TTC549 (cell line): ENCODE data around the gene SMC4.

ENCODE experiments used
- FAIRE-seq: peaks from 2 replicates; lab custom pipeline; 2012; peaks lifted over from hg19 to GRCh38; lab: Jason Lieb, UNC

SMC4 gene

DNA sequence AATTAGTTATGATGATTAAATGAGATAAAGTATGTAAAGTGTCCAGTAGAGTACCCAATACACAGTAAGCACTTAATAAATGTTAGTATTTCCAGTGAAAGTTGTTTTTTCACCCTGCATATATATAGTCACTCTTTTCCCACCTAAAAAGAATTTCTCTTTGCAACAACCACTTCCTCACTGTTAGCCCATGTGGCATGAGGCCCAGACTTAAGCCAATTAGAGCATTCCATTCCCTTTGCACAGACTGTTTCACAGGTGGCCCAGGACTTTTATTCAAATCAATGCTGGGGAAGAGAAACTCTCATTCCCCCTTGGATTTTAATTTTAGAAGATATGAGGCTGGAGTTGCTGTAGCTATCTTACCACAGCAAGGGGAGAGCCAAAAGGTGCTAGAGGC is 4.2 kb upstream of the SMC4 start:
- FAIRE-seq: no peak

DNA sequence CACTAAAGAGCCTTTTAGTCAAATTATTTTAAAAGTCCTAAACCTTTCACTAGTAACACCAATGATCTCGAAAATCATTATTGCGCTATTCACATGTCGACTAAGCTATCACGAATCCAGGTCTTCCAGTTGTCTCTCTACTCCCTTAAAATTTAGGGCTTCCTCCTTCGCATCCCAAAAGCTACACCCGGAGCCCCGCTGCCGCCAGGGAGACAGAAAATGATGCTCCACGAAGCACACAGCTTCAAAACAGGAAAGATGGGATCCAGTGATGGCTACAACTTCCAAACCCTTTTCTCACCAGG is 678 bp upstream of the SMC4 start:
- FAIRE-seq: no peak

DNA sequence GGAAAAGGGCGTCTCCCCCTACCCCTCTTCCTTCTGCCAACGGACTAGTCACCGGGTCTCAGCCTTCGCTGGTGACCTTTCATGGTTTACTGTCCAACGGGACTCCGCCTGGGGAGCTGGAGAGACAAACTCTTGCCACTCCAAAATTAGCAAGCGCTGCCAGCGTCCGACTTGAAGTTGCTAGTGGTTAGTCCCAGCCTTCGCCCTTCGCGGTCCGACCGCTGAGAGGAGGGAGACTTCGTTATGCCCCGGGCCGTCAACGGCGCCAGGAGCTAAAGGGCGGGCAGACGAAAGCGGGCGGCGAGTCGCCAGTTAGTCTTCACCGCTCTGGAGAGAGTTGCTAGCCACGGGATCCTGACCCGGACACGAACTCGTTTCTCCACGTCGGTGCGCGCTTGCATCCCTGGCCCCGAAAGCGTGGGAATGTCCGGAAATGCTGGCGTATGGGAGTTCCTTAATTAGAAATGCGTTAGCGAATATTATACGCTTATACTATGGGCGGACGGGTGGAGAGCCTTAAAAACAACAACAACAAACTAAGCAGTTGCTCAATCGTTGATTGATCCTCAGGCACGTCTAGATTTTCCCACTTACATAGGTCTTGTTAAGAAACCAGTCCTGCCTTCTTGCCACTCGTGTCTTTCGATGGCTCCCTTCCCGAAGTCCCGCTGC is 716 bp downstream of the SMC4 start:
- no peak for FAIRE-seq

DNA sequence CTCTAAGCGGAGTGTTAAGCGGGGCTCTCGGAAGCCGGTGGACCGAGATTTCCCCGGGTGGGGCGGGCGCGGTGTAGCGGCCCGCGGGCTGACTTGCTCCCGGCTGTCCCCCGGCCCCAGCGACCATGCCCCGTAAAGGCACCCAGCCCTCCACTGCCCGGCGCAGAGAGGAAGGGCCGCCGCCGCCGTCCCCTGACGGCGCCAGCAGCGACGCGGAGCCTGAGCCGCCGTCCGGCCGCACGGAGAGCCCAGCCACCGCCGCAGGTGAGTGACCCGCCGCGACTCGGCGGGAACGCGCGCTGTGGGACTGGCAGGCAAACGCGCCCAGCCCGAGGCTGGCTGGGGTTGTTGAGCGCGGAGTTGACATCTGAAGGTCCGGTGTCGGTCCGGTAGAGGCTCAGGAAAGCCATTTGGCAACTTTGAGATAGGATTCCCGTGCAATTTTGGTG is 1.3 kb downstream of the SMC4 start:
- no peak for FAIRE-seq

DNA sequence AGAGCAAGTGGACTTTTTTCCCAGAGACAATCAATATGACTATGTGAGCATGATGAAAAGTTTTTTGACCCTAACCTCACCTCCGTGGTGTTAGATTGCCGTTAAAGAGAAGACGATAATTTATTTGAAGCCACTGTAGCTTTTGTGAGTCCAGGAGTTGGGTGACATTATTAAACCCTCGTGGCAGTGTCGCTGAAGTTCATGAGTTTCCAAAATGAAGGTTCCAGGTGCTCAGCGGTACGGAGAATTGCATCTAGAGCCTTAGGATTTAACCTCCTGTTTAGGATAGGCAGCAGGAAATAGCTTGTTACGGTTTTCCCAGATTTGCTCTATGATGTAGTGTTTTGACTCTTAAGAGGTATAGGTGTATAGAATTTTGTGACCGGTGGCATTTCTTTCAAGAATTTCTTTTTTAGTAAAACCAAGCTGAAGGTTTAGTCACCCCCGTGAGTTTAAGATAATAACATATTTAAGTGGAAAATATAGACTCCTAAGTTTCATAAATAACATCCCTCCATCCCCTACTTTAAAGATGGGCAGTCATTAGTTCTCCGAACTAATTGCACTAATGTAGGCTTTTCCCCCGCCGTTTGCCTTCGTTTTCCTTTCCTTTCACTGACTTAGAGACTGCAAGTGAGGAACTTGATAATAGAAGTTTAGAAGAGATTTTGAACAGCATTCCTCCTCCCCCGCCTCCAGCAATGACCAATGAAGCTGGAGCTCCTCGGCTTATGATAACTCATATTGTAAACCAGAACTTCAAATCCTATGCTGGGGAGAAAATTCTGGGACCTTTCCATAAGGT is 2.0 kb downstream of the SMC4 start:
- FAIRE-seq: no peak

DNA sequence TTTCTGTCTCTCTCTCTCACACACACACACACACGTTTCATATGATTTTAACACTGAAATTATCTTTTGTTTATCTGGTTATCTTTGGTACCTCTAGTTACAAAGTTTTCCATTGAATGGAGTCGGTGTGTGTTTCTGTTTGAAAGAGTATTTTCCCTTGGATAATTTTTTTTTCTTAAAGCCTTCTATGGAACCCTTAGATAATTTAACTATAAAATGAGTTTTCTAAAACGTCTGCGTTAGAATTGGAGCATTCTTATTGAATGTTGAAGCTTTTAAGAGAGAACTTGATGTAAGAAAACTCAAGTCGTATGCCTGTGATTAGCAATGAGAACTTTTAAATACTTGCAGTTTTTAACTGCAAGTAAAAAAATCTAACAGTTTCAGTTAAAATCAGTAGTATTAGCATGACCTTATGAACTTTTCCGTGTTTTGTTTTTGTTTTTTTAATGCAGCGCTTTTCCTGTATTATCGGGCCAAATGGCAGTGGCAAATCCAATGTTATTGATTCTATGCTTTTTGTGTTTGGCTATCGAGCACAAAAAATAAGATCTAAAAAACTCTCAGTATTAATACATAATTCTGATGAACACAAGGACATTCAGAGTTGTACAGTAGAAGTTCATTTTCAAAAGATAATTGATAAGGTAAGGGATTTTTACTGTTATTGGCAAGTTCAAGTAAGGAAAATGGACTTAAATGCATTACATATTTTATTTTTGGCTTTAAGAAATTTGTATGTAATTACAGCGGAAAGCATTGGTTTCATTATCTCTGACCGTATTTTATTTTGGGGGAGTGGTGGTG is 3.0 kb downstream of the SMC4 start:
- FAIRE-seq: no peak

DNA sequence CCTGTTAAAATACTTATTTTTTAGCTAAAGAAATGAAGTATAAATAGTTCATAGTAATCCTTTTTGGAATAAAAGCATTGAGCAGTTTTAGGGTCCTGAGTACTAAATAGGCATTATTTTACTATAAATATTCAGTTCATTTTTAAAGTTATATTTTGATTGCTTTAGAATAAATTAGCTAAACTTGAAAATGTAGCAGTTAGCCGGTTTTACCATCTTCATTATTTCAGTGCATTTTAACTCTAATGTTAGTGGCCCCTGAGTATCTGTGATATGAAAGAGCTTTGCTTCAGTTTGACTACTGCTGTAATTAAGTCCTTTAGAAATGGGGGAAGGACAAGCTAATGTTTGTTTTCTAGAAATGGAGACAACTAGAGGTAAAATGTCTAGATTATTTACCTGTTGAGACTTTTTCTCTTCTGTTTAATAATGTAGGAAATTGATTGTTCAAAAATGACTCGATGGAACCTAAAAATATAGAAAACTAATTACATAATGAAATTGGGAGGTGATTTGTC is 3.6 kb downstream of the SMC4 start:
- FAIRE-seq: no peak

DNA sequence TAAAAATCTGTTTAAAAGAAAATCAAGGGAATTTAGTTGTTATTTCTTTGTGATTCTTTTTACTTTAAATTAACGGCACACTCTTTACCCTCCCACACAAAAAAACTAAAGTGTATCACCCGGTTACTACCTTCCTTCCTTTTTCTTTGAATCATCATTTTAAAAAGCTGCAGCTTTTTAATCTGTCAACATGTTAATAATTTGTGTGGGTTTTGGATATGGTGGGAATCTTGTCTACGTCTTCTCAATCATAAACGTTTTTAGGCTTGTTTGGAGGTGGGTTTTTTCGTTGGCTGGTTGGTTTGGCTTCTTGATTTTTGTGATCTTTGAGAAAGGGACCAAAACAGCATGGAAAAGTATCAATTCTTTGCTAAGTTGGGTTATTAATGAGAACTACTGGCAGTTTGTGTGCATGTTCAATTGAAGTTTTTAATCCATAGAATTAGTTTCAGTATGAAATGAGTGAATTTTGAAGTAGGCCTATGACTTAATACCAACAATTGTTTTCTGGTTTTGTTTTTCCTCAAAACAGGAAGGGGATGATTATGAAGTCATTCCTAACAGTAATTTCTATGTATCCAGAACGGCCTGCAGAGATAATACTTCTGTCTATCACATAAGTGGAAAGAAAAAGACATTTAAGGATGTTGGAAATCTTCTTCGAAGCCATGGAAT is 4.5 kb downstream of the SMC4 start:
- FAIRE-seq: no peak

DNA sequence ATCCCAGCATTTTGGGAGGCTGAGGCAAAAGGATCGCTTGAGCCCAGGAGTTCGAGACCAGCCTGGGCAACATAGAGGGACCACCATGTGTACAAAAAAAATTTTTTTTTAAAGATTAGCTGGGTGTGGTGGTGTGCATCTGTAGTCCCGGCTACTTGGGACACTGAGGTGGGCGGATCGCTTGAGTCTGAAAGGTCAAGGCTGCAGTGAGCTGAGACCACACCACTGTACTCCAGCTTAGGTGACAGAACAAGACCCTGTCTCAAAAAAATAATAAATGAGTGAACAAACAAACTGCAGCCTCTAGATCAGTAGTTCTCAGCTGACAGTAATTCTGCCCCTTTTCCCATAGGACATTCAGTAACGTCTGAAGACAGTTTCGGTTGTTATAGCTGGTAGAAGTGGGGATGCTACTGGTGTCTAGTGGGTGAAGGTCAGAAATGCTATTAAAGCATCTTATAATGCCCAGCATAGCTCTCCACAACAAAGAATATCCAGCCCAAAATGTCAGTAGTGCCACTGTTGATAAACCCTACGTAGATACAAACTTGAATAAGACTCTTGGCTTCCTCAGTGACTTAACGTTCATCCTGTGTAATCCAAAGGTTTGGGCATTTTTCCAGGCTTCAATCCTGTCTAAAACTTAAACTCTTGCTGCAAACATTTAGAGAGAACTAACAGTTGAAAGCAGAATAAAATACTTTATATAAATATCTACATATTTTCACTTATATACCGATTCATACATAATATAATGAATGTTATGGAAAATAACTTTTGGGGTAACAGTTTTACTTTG is 10.6 kb downstream of the SMC4 start:
- no peak for FAIRE-seq

DNA sequence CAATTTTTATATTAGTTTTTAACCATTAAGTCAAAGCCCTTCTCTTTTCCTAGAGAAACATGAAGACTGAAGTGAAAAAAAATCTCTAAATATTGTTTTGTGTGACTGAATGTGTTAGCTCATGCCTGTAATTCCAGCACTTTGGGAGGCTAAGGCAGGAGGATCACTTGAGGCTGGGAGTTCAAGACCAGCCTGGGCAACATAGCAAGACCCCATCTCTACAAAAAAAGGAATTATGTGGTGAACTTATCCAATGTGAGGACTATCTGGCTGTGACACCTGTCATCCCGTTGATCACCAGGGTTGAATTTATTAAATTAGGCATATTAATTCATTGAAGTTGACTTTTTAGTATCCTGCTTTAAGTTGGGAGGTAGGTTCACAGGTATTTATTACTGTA is 13.0 kb downstream of the SMC4 start:
- FAIRE-seq: no peak

DNA sequence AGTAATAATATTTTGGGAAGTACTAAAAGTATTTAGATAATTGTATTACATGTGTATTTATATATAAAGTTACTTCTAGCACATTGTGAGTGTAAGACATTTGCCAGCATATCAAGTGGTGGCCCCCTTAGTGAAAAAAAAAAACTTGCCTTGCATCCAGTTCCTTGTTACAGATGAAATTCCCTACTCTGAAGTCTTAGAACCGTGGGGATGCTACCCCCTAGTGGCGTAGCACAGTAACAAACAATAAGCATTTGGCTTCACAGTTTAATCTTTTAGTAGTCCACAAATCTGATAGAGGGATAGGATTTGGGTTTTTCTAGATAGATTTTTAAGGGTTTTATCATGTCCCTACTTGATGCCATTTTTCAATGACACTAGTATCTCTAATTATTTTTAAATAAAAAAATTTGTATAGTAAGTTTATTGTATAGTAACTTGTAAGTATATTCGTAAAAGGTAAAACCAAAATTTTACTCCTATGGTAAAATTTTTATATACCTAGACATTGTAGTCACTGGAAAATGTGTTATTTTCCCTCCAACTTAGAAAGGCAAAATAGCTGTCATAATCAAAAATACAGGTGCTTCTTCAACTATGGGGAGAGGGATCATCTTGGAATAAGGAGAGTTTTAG is 14.3 kb downstream of the SMC4 start:
- peak; percentile 78 for FAIRE-seq

DNA sequence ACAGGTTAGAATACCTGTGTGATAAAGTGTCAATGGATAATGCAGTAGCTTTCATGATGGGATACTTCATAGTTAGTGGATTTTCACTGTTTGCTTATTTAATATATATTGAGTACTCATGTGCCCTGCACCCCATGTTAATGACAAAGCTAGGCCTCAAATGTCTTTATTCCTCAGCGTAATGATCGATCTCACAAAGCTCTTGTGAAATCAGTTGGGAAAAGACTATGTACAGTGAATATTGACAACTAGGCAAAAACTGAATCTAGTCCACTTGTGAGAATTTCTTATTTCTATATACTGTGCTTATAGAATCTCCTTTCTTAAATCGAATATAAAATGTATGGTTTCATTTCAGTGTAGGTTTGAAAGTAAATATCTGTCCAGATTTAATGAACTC is 17.9 kb downstream of the SMC4 start:
- FAIRE-seq: no peak

DNA sequence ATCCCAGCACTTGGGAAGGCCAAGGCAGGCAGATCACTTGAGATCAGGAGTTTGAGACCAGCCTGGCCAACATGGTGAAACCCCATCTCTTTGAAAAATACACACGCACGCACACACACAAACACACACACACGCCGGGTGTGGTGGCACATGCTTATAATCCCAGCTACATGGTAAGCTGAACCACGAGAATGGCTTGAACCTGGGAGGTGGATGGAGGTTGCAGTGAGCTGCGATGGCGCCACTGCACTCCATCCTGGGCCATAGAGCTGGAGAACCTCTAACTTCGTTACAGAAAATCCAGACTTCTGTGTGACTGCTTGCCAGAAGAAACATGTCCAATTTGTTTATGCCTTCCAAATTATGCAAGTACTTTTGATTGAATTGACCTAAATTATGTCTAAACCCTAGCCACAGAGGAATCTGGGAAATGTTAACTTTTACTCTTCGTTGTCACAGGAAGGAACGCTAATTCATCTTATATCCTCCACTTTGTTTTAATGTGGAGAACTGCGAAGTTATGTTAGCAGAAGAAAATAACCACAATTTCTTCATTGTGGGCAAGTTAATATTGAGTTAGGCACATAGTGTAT is 28.5 kb downstream of the SMC4 start:
- FAIRE-seq: no peak

DNA sequence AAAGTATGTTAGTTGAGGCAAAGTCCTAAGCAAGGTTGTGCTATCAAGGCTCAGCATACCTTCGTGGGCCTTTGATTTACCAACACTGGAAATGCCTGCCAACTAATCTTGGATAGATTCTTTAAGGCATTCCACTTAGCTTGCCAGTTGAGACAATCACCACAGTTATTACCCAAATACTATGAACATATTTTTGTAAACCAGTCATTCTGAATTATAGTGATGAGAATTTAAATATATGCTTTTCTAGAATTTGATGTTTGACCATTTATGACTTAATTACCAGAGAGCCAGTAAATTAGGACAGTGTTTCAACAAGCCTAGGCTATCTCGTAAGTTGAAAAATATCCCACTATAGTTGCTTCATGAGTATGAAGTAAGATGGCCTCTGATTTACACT is 34.6 kb downstream of the SMC4 start:
- FAIRE-seq: no peak

DNA sequence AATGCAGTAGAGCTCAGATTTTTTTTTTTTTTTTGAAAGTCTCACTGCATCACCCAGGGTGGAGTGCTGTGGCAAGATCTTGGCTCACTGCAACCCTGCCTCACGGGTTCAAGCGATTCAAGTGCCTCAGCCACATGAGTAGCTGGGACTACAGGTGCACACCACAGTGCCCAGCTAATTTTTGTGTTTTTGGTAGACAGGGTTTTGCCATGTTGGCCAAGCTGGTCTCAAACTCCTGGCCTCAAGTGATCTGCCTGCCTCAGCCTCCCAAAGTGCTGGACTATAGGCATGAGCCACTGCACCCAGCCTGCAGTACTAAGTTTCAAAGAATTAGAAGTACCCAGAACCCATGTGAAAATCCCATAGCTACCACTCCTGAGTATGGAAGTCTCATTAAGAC is 35.6 kb downstream of the SMC4 start:
- FAIRE-seq: no peak

DNA sequence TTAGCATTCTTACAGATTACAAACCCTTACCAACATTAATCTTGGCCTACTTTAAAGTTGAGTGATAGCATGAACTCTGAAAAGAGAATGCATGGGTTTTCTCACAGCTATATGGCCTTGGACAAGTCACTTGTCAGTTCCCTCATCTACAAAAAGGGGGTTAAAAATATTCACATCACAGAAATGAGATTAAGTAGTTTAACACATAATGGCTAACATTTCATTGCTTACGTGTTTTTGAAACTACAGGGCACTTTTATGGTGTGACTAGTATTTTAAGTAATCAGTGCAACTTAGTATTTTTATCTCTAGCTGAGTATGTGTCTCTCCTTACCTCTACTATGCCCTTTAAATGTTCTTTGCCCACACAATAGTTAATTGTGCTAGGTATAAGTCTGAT is 36.3 kb downstream of the SMC4 start:
- no peak for FAIRE-seq

DNA sequence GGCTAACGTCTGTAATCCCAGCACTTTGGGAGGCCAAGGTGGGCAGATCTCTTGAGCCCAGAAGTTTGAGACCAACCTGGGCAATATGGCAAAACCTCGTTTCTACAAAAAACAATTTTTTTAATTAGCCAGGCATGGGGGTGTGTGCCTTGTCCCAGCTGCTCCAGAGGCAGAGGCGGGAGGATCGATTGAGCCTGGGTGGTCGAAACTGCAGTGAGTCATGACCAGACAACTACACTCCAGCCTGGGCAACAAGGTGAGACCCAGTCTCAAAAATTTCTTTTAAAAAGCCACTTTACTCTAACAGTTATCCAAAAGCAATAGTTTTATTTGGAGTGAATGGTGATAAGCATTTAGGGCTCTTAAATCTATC is 37.6 kb downstream of the SMC4 start:
- FAIRE-seq: no peak

DNA sequence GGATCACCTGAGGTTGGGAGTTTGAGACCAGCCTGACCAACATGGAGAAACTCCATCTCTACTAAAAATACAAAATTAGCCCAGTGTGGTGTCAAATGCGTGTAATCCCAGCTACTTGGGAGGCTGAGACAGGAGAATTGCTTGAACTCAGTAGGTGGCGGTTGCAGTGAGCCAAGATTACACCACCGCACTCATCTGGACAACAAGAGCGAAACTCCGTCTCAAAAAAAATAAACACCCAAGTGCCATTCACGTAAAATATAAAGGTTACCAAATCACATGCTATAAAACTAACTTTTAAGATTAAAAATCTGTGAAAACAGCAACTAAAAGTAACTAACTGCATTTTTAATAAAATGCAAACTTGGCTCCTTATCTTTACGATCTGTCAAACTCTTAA is 41.2 kb downstream of the SMC4 start:
- no peak for FAIRE-seq

DNA sequence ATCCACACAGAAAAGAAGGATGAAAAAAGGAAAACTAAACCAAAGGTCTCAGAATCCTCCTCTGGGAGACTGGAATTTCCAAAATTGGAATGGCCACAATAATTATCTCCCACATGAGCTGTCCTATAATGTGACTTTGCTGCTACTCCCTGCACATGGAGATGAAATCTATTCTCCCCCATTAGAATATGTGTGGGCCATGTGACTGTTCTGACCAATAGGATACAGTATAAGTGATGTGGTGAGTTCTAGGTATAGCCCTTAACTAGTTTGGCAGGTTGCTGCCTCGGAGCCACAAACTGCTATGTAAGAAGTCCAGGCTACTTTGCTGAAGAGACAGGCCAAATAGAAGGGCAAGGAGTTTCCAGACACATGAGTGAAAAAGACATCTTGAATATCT is 45.0 kb downstream of the SMC4 start:
- FAIRE-seq: no peak

DNA sequence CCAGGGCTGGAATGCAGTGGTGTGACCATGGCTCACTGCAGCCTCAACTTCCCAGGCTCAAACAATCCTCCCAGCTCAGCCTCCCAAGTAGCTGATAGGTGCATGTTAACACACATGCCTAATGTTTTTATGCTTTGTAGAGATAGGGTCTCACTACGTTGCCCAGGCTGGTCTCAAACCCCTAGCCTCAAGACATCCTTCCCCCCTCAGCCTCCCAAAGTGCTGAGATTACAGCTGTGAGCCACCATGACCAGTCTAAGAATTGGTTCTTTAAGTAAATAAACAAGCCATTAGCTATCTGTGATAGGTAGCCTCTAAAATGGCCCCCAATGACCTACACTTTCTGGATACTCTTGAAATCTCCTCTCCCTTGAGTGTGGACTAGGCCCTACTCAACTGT is 46.4 kb downstream of the SMC4 start:
- FAIRE-seq: no peak

DNA sequence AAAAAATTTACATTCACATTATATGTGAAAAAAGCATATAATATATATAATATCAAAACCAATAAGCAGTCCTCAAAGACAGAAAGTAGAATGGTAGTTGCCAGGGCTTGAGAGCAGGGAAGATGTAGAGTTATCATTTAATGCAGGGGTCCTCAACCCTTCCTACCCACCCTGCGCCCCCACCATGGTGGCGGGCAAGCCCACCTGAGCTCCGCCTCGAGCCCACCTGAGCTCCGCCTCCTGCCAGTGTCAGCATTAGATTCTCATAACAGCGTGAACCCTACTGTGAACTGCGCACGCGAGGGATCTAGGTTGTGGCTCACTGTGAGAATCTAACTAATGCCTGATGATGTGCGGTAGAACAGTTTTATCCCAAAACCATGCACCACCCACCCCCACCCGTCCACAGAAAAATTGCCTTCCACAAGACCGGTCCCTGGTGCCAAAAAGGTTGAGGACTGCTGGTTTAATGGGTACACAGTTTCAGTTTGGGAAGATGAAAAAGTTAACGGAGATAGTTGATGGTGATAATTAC is 47.1 kb downstream of the SMC4 start:
- no peak for FAIRE-seq
